Gastrocnemius medialis (tissue), 4 donors: ENCODE results near the gene BIN2.

ENCODE experiments used
- CTCF ChIP-seq, 5 experiments: fragments of 450-650 bp in 3 of 5; fragments of 200-600 bp in 2 of 5; sonication (generic) in 2 of 5; IDR thresholded peaks in 4 of 5; conservative IDR thresholded peaks in 1 of 5; 1 replicate in 4 of 5; 2 replicates in 1 of 5; pipeline ENCODE4 v1.5.1; 2016 to 2019; ENCODE audit warnings: antibody characterized with exemption in 5 of 5, mild to moderate bottlenecking in 3 of 5, moderate library complexity in 3 of 5
- POLR2A ChIP-seq, 2 donors: fragments of 450-650 bp; IDR thresholded peaks; one replicate each; pipeline ENCODE4 v1.6.1; 2017; ENCODE audit warnings: antibody characterized with exemption in 2 of 2, mild to moderate bottlenecking in 2 of 2, moderate library complexity in 2 of 2

GRCh38 chr12:51265024-51265423, 59.0 kb downstream of the BIN2 start:
- no peak for TF ChIP-seq CTCF (IDR thresholded peaks at IDR 0.05 in 4 of 5, conservative IDR thresholded peaks at IDR 0.05 in 1 of 5)
- TF ChIP-seq POLR2A (IDR thresholded peaks at IDR 0.05), result no peak
